SK-N-SH (cell line): ENCODE data around the gene LINC00237. TPM values are rescaled to one million over a fixed set of nuclear protein-coding genes. Genes with fewer than 3 reads are reported as not detected.

ENCODE experiments used
- CTCF ChIA-PET: fragments of 300-600, 350-600 bp; formaldehyde crosslinking; extraction: SDS; loops from one replicate; lab custom pipeline; 2021; lab: Yijun Ruan, JAX
- POLR2A ChIA-PET: fragments of 350-600 bp; sonication (Branson Sonifier 250); formaldehyde crosslinking; extraction: SDS; loops from one replicate; lab custom pipeline; 2020; ENCODE audit warnings: antibody characterized with exemption, inconsistent platforms; lab: Yijun Ruan, JAX
- DNase-seq: peaks from one replicate; pipeline ENCODE4 v3.0.0; 2012
- H2AFZ ChIP-seq: fragments of 200-600 bp; sonication (generic); 2 replicates; pipeline ENCODE4 v1.8.1; 2016; ENCODE audit warnings: antibody characterized with exemption, mild to moderate bottlenecking, low read depth
- H3F3A ChIP-seq: fragments of 200-600 bp; sonication (generic); replicated peaks from 2 replicates; pipeline ENCODE3; 2016; ENCODE audit warnings: antibody characterized with exemption, mild to moderate bottlenecking; ENCODE audit not compliant: insufficient read depth
- H3K27ac ChIP-seq, 2 experiments: fragments of 200-500 bp in 1 of 2; fragments of 200-600 bp in 1 of 2; sonication (Bioruptor generic) in 1 of 2; sonication (generic), shearing (Covaris generic) in 1 of 2; 2 replicates each; pipeline versions ENCODE4 v1.5.1 to v1.6.1; 2014 to 2016; ENCODE audit warnings: low read depth in 2 of 2, inconsistent platforms in 1 of 2, low read length in 1 of 2, mild to moderate bottlenecking in 1 of 2, mixed read lengths in 1 of 2
- H3K27me3 ChIP-seq: fragments of 200-600 bp; sonication (generic), shearing (Covaris generic); 2 replicates; pipeline ENCODE4 v1.6.1; 2016; ENCODE audit warnings: mixed run types; ENCODE audit not compliant: insufficient read depth
- H3K36me3 ChIP-seq, 2 experiments: fragments of 200-500 bp in 1 of 2; fragments of 200-600 bp in 1 of 2; sonication (Bioruptor generic) in 1 of 2; sonication (generic) in 1 of 2; replicated peaks in 1 of 2; 2 replicates each; pipeline versions ENCODE3 to v1.5.1; 2014 to 2016; ENCODE audit warnings: low read length in 1 of 2, mild to moderate bottlenecking in 1 of 2; ENCODE audit not compliant: insufficient read depth in 2 of 2, control insufficient read depth in 1 of 2
- H3K4me1 ChIP-seq, 2 experiments: fragments of 200-500 bp in 1 of 2; fragments of 200-600 bp in 1 of 2; sonication (Bioruptor generic) in 1 of 2; sonication (generic), shearing (Covaris generic) in 1 of 2; 2 replicates each; pipeline versions ENCODE4 v1.5.1 to v1.6.1; 2014 to 2016; ENCODE audit warnings: low read depth in 1 of 2, low read length in 1 of 2, mixed run types in 1 of 2; ENCODE audit not compliant: insufficient read depth in 2 of 2, control insufficient read depth in 1 of 2
- H3K4me2 ChIP-seq: fragments of 200-600 bp; sonication (generic), shearing (Covaris generic); 2 replicates; pipeline ENCODE4 v1.6.1; 2017; ENCODE audit warnings: mixed run types
- H3K4me3 ChIP-seq, 2 experiments: fragments of 200-500 bp in 1 of 2; fragments of 200-600 bp in 1 of 2; sonication (Bioruptor generic) in 1 of 2; sonication (generic), shearing (Covaris generic) in 1 of 2; 2 replicates each; pipeline versions ENCODE4 v1.5.1 to v1.8.1; 2014 to 2016; ENCODE audit warnings: low read depth in 2 of 2, inconsistent platforms in 1 of 2, low read length in 1 of 2, mild to moderate bottlenecking in 1 of 2, mixed read lengths in 1 of 2, moderate library complexity in 1 of 2
- H3K79me2 ChIP-seq: fragments of 200-600 bp; sonication (generic); 2 replicates; pipeline ENCODE4 v1.8.1; 2017; ENCODE audit warnings: mild to moderate bottlenecking; ENCODE audit not compliant: insufficient read depth
- H3K9ac ChIP-seq: fragments of 200-600 bp; sonication (generic); 2 replicates; pipeline ENCODE4 v1.6.1; 2017; ENCODE audit warnings: mixed run types
- H3K9me2 ChIP-seq: fragments of 200-600 bp; sonication (generic); 2 replicates; pipeline ENCODE4 v1.6.1; 2017; ENCODE audit warnings: mixed run types
- H3K9me3 ChIP-seq: fragments of 200-600 bp; sonication (generic); 2 replicates; pipeline ENCODE4 v1.6.1; 2017; ENCODE audit warnings: mixed run types, mild to moderate bottlenecking, moderate library complexity
- H4K20me1 ChIP-seq: fragments of 200-600 bp; sonication (generic); 2 replicates; pipeline ENCODE4 v1.6.1; 2017; ENCODE audit warnings: mild to moderate bottlenecking, mixed run types; ENCODE audit not compliant: insufficient read depth
- ELF1 ChIP-seq: IDR thresholded peaks from 2 replicates; pipeline ENCODE4 v1.4.0; 2012
- EZH2phosphoT487 ChIP-seq: fragments of 200-600 bp; sonication (generic); IDR thresholded peaks from 2 replicates; pipeline ENCODE4 v1.6.1; 2017; ENCODE audit warnings: low read depth, mixed run types, mild to moderate bottlenecking, antibody characterized with exemption, moderate library complexity, borderline replicate concordance
- FOSL2 ChIP-seq: IDR thresholded peaks from 2 replicates; pipeline ENCODE4 v1.4.0; 2012; ENCODE audit warnings: low read depth, mild to moderate bottlenecking, moderate library complexity, borderline replicate concordance
- GABPA ChIP-seq: IDR thresholded peaks from 2 replicates; pipeline ENCODE4 v1.4.0; 2012; ENCODE audit warnings: low read depth, mild to moderate bottlenecking
- RAD21 ChIP-seq: IDR thresholded peaks from 2 replicates; pipeline ENCODE4 v1.6.1; 2012; ENCODE audit warnings: mild to moderate bottlenecking, low read length
- RFX5 ChIP-seq: IDR thresholded peaks from 2 replicates; pipeline ENCODE4 v1.6.1; 2012; ENCODE audit warnings: mild to moderate bottlenecking, improper control_type of control experiment, low read length
- RXRA ChIP-seq: IDR thresholded peaks from 2 replicates; pipeline ENCODE4 v1.4.0; 2012; ENCODE audit warnings: low read depth, mild to moderate bottlenecking, borderline replicate concordance
- SMC3 ChIP-seq: IDR thresholded peaks from 2 replicates; pipeline ENCODE4 v1.6.1; 2012; ENCODE audit warnings: low read depth, low read length, improper control_type of control experiment
- TEAD4 ChIP-seq: IDR thresholded peaks from 2 replicates; pipeline ENCODE4 v1.4.0; 2012; ENCODE audit warnings: mild to moderate bottlenecking, borderline replicate concordance; ENCODE audit not compliant: insufficient read depth
- YY1 ChIP-seq: IDR thresholded peaks from 2 replicates; pipeline ENCODE4 v1.4.0; 2012; ENCODE audit warnings: low read depth, mild to moderate bottlenecking
- WGBS: methylation state at CpG from one replicate; pipeline ENCODE4 v1.1.6; 2017; ENCODE audit warnings: low lambda C conversion rate; 5-methylcytosine and 5-hydroxymethylcytosine counted together
- polyA plus RNA-seq, 3 experiments: library from polyadenylated mRNA; depleted of rRNA; stranded (reverse); fragments of >200 nt; gene quantifications; 2 replicates each; pipeline ENCODE4 v1.2.3, GENCODE V29; 2012
- TF ChIP-seq, protein P1 (sequence below): fragments of 150-350 bp; IDR thresholded peaks from 2 replicates; pipeline ENCODE4 v1.6.1; 2016; ENCODE audit warnings: mild to moderate bottlenecking, low read depth, low read length
- TF ChIP-seq, protein P2 (sequence below): fragments of 150-350 bp; IDR thresholded peaks from 2 replicates; pipeline ENCODE4 v1.6.1; 2017; ENCODE audit warnings: antibody characterized with exemption, low read length, low read depth, borderline replicate concordance

Gene LINC00237
- polyA plus RNA-seq, 1 of the 3 experiments (the other 2 are of a cell fraction), result not detected

DNA sequence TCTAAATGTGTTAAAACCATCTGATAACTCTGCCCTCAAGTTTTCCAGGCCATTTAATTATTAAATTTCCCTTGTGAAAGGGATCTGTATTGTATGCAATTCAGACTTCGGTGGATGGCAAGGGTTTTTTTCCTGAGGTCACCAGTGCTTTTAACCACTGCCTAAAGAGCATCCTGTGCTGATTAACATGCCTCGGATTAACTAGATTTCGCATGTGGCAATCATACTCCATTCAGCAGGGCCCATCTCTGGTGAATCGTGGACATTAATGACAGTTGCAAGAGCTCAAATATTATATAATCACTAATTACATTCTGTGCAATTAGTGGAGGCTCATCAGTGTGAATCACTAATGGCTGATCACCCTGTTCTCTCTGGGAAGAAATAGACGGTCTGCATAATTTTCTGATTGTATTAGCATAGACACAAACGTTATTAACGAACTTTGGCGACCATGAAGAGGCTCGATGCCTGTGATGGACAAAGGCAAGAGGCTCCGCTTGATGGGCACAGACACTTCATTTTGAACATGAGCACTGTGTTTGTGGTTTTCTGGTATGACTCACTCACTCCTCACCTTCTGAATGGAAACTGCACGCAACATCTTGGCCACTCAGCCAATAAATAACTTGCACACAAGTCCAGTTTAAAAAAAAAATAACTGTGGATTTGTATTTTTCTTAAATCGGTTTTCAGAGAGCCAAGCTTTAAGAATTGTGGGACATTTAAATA is 31.4 kb downstream of the LINC00237 start:
- peaks cover 6% of the 10 kb centered on the region; the same call in 1 of the 2 replicates for H3K27me3 ChIP-seq
- WGBS, result 8% methylated on average over 12 of the region's 12 CpGs
- H3F3A ChIP-seq, result no peaks in the 10 kb centered on the region
- H4K20me1 ChIP-seq, result no peaks in the 10 kb centered on the region
- H3K4me3 ChIP-seq, result no peak overlapping the region
- no peak overlapping the region for H3K4me2 ChIP-seq
- no peak overlapping the region for H3K9ac ChIP-seq
- no peak for TF ChIP-seq SMC3
- POLR2A ChIA-PET, result no interaction called here
- no peak overlapping the region for H3K27ac ChIP-seq
- no peaks in the 10 kb centered on the region for H3K36me3 ChIP-seq
- H3K4me1 ChIP-seq, result no peaks in the 10 kb centered on the region
- no peak for DNase-seq
- no peaks in the 10 kb centered on the region for H3K79me2 ChIP-seq
- no peaks in the 10 kb centered on the region for H3K9me3 ChIP-seq
- no peak overlapping the region for H2AFZ ChIP-seq
- CTCF ChIA-PET, result interaction anchor here (1.5 kb wide), 1 partner anchor 21 kb away, joined by 5 read pairs; no protein-coding TSS in a partner anchor
- no peaks in the 10 kb centered on the region for H3K9me2 ChIP-seq

DNA sequence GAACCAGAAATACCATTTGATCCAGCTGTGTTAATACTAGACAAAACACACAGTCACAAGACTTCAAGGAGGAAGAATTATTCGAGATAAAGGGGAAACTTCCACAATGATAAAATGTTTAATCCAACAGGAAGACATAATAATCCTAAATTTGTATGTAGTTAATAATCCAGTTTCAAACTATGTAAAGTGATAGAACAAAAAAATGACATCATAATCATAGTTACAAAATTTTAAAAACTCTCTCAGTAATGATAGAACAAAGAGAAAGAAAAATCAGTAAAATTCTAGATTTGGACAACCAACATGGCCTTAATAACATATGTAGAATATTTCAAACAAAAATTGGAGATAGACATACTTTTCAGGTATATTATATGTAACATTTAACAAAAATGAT is 38.9 kb downstream of the LINC00237 start:
- WGBS, result 0% methylated on average over 1 of the region's 1 CpG
- TF ChIP-seq TEAD4, result no peak
- TF ChIP-seq GABPA, result no peak
- TF ChIP-seq, protein P1, sequence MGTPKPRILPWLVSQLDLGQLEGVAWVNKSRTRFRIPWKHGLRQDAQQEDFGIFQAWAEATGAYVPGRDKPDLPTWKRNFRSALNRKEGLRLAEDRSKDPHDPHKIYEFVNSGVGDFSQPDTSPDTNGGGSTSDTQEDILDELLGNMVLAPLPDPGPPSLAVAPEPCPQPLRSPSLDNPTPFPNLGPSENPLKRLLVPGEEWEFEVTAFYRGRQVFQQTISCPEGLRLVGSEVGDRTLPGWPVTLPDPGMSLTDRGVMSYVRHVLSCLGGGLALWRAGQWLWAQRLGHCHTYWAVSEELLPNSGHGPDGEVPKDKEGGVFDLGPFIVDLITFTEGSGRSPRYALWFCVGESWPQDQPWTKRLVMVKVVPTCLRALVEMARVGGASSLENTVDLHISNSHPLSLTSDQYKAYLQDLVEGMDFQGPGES, result no peak
- TF ChIP-seq, protein P2, sequence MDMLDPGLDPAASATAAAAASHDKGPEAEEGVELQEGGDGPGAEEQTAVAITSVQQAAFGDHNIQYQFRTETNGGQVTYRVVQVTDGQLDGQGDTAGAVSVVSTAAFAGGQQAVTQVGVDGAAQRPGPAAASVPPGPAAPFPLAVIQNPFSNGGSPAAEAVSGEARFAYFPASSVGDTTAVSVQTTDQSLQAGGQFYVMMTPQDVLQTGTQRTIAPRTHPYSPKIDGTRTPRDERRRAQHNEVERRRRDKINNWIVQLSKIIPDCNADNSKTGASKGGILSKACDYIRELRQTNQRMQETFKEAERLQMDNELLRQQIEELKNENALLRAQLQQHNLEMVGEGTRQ, result no peak
- no peak for TF ChIP-seq YY1
- TF ChIP-seq FOSL2, result no peak
- TF ChIP-seq RFX5, result no peak
- no peak for TF ChIP-seq RAD21
- no peak for TF ChIP-seq RXRA
- no peak for TF ChIP-seq ELF1
- TF ChIP-seq EZH2phosphoT487, result no peak
- no peak overlapping the region for H3K27ac ChIP-seq
- ChIA-PET CTCF (interaction anchor here (0.8 to 1.0 kb wide), 2 partner anchors 19 to 207 kb away, joined by 3 read pairs; no protein-coding TSS in a partner anchor), POLR2A (no interaction called here)
- no peaks in the 10 kb centered on the region for H3K9me2 ChIP-seq
- H3K4me2 ChIP-seq, result no peak overlapping the region
- H3K27me3 ChIP-seq, result peaks cover 9% of the 10 kb centered on the region; the same call in 1 of the 2 replicates
- DNase-seq, result no peak
- no peaks in the 10 kb centered on the region for H3K36me3 ChIP-seq
- H3F3A ChIP-seq, result no peaks in the 10 kb centered on the region
- no peaks in the 10 kb centered on the region for H3K79me2 ChIP-seq
- H3K4me3 ChIP-seq, result no peak overlapping the region
- H3K9me3 ChIP-seq, result no peaks in the 10 kb centered on the region
- H3K4me1 ChIP-seq, result no peaks in the 10 kb centered on the region
- no peaks in the 10 kb centered on the region for H4K20me1 ChIP-seq
- no peak overlapping the region for H3K9ac ChIP-seq
- no peak overlapping the region for H2AFZ ChIP-seq
